GM23338 (cell line): Measurements from ENCODE around the gene PLD5.

Experiments
- CREB1 ChIP-seq: fragments of 250-450 bp; sonication (Bioruptor Pico); IDR thresholded peaks from 2 replicates; pipeline ENCODE4 v1.5.0; 2020; ENCODE audit warnings: low read depth, mild to moderate bottlenecking, moderate library complexity
- CTCF ChIP-seq, 2 experiments: fragments of 200-600 bp in 1 of 2; sonication (generic) in 1 of 2; conservative IDR thresholded peaks; 2 replicates each; pipeline versions ENCODE4 v1.5.1 to v1.6.1; 2016 to 2017; ENCODE audit warnings: antibody characterized with exemption in 2 of 2, low read depth in 2 of 2, mild to moderate bottlenecking in 2 of 2, moderate library complexity in 1 of 2
- EZH2 ChIP-seq: fragments of 200-600 bp; sonication (generic); IDR thresholded peaks from one replicate; pipeline ENCODE4 v1.8.0; 2017; ENCODE audit warnings: antibody characterized with exemption, mild to moderate bottlenecking, low read depth; ENCODE audit not compliant: unreplicated experiment
- EZH2phosphoT487 ChIP-seq: fragments of 200-600 bp; sonication (generic); IDR thresholded peaks from one replicate; pipeline ENCODE4 v1.8.1; 2018; ENCODE audit warnings: antibody characterized with exemption; ENCODE audit not compliant: unreplicated experiment
- JUNB ChIP-seq: IDR thresholded peaks from one replicate; pipeline ENCODE4 v1.6.1; 2016; ENCODE audit warnings: antibody characterized with exemption; ENCODE audit not compliant: unreplicated experiment
- NANOG ChIP-seq: IDR thresholded peaks from 2 replicates; pipeline ENCODE4 v1.6.1; 2016; ENCODE audit warnings: antibody characterized with exemption, borderline replicate concordance
- POLR2AphosphoS5 ChIP-seq: IDR thresholded peaks from 2 replicates; pipeline ENCODE4 v1.6.1; 2016; ENCODE audit warnings: antibody characterized with exemption, low read depth
- REST ChIP-seq: IDR thresholded peaks from one replicate; pipeline ENCODE4 v1.6.1; 2018; ENCODE audit warnings: antibody characterized with exemption; ENCODE audit not compliant: unreplicated experiment
- STAT1 ChIP-seq: IDR thresholded peaks from one replicate; pipeline ENCODE4 v1.6.1; 2016; ENCODE audit warnings: antibody characterized with exemption; ENCODE audit not compliant: unreplicated experiment
- ZNF114 ChIP-seq: fragments of 250-450 bp; sonication (Bioruptor Pico); IDR thresholded peaks from 2 replicates; pipeline ENCODE4 v1.5.0; 2020; ENCODE audit warnings: mild to moderate bottlenecking, moderate library complexity
- ZNF331 ChIP-seq: fragments of 250-450 bp; sonication (Bioruptor Pico); IDR thresholded peaks from 2 replicates; pipeline ENCODE4 v1.5.0; 2020; ENCODE audit warnings: low read depth, mild to moderate bottlenecking, moderate library complexity
- TF ChIP-seq, protein P1 (sequence below): IDR thresholded peaks from 2 replicates; pipeline ENCODE4 v1.6.1; 2016; ENCODE audit warnings: antibody characterized with exemption

DNA sequence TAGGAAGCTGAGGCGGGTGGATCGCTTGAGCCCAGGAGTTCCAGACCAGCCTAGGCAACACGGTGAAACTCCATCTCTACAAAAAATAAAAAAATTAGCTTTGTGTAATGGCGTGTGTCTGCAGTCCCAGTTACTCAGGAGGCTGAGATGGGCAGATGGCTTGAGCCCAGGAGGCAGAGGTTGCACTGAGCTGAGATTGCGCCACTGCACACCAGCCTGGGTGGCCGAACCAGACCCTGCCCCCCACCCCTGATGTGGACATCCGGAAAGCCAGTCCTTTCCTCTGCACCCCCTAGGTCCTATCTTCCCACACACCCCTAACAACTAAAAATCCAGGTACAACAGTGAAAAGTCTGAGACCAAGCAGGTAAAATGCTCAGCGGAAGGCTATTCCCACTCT, 71.9 kb downstream of the PLD5 start:
- TF ChIP-seq POLR2AphosphoS5: no peak
- no peak for TF ChIP-seq CTCF (conservative IDR thresholded peaks at IDR 0.05; ENCODE audit: low read depth in 2 of 2)
- TF ChIP-seq STAT1: no peak
- TF ChIP-seq NANOG: no peak
- TF ChIP-seq EZH2: no peak
- TF ChIP-seq JUNB: no peak
- no peak for TF ChIP-seq REST
- no peak for TF ChIP-seq ZNF114 (CRISPR knock-in tag)
- TF ChIP-seq, protein P1, sequence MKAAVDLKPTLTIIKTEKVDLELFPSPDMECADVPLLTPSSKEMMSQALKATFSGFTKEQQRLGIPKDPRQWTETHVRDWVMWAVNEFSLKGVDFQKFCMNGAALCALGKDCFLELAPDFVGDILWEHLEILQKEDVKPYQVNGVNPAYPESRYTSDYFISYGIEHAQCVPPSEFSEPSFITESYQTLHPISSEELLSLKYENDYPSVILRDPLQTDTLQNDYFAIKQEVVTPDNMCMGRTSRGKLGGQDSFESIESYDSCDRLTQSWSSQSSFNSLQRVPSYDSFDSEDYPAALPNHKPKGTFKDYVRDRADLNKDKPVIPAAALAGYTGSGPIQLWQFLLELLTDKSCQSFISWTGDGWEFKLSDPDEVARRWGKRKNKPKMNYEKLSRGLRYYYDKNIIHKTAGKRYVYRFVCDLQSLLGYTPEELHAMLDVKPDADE: no peak
- TF ChIP-seq EZH2phosphoT487: no peak
- no peak for TF ChIP-seq CREB1 (CRISPR knock-in tag)
- no peak for TF ChIP-seq ZNF331 (CRISPR knock-in tag)
